HEK293 (cell line): ENCODE data around the gene SLC16A11.

ENCODE experiments used
- CTCF ChIA-PET: fragments of 350-600 bp; formaldehyde crosslinking; extraction: SDS; loops from one replicate; lab custom pipeline; 2021; ENCODE audit warnings: antibody characterized with exemption; lab: Yijun Ruan, JAX
- POLR2A ChIA-PET: fragments of 300-600 bp; formaldehyde crosslinking; extraction: SDS; loops from one replicate; lab custom pipeline; 2020; ENCODE audit warnings: antibody characterized with exemption, inconsistent platforms; lab: Yijun Ruan, JAX
- H3K27ac ChIP-seq: fragments of 200-500 bp; sonication (Bioruptor generic); 2 replicates; pipeline ENCODE4 v1.5.1; 2014; ENCODE audit warnings: low read depth, low read length, control low read depth, inconsistent platforms; ENCODE audit errors: extremely low read depth
- H3K36me3 ChIP-seq, 2 experiments: fragments of 200-500 bp in 1 of 2; sonication (Bioruptor generic) in 1 of 2; 1 replicate in 1 of 2; 2 replicates in 1 of 2; pipeline ENCODE4 v1.5.1; 2014 to 2017; ENCODE audit warnings: inconsistent platforms in 2 of 2, low read length in 2 of 2; ENCODE audit not compliant: control insufficient read depth in 2 of 2, insufficient read depth in 1 of 2
- H3K4me1 ChIP-seq: fragments of 200-500 bp; sonication (Bioruptor generic); 2 replicates; pipeline ENCODE4 v1.5.1; 2014; ENCODE audit warnings: mild to moderate bottlenecking, low read length, inconsistent platforms; ENCODE audit not compliant: control insufficient read depth, insufficient read depth
- H3K4me3 ChIP-seq: 2 replicates; pipeline ENCODE4 v1.5.1; 2011; ENCODE audit warnings: low read depth, mild to moderate bottlenecking, control low read depth, low read length, moderate library complexity
- H3K9me3 ChIP-seq: fragments of 200-500 bp; sonication (Bioruptor generic); 2 replicates; pipeline ENCODE4 v1.5.1; 2014; ENCODE audit warnings: low read depth, low read length, inconsistent platforms; ENCODE audit not compliant: control insufficient read depth, insufficient read depth
- BCL11B ChIP-seq: fragments of 450-650 bp; formaldehyde crosslinking; IDR thresholded peaks from 2 replicates; pipeline ENCODE4 v1.5.1; 2016; ENCODE audit warnings: low read depth, missing biosample characterization, missing genetic modification characterization
- CTCF ChIP-seq: fragments of 450-650 bp; formaldehyde crosslinking; IDR thresholded peaks from 2 replicates; pipeline ENCODE4 v1.5.1; 2016; ENCODE audit warnings: missing biosample characterization, missing genetic modification characterization
- EGR2 ChIP-seq: fragments of 450-650 bp; formaldehyde crosslinking; IDR thresholded peaks from 2 replicates; pipeline ENCODE4 v1.5.1; 2016; ENCODE audit warnings: low read depth, missing biosample characterization, missing genetic modification characterization
- FEZF1 ChIP-seq: fragments of 450-650 bp; formaldehyde crosslinking; IDR thresholded peaks from 2 replicates; pipeline ENCODE4 v1.5.1; 2016; ENCODE audit warnings: missing biosample characterization, missing genetic modification characterization
- GFI1B ChIP-seq: fragments of 450-650 bp; formaldehyde crosslinking; IDR thresholded peaks from 2 replicates; pipeline ENCODE4 v1.5.1; 2016; ENCODE audit warnings: missing biosample characterization, missing genetic modification characterization
- GLIS1 ChIP-seq: fragments of 450-650 bp; formaldehyde crosslinking; IDR thresholded peaks from 2 replicates; pipeline ENCODE4 v1.5.1; 2016; ENCODE audit warnings: missing biosample characterization, missing genetic modification characterization
- GLIS2 ChIP-seq: fragments of 450-650 bp; formaldehyde crosslinking; IDR thresholded peaks from 2 replicates; pipeline ENCODE4 v1.5.1; 2016; ENCODE audit warnings: missing biosample characterization, missing genetic modification characterization
- IKZF3 ChIP-seq: fragments of 450-650 bp; IDR thresholded peaks from 2 replicates; pipeline ENCODE4 v1.5.0; 2018; ENCODE audit warnings: missing biosample characterization, mild to moderate bottlenecking, missing genetic modification characterization, moderate library complexity
- KLF16 ChIP-seq: fragments of 450-650 bp; formaldehyde crosslinking; IDR thresholded peaks from 2 replicates; pipeline ENCODE4 v1.5.1; 2017; ENCODE audit warnings: missing biosample characterization, missing genetic modification characterization
- OVOL3 ChIP-seq: fragments of 450-650 bp; formaldehyde crosslinking; IDR thresholded peaks from 2 replicates; pipeline ENCODE4 v1.5.1; 2016; ENCODE audit warnings: missing biosample characterization, missing genetic modification characterization
- SCRT1 ChIP-seq: fragments of 450-650 bp; formaldehyde crosslinking; IDR thresholded peaks from 2 replicates; pipeline ENCODE4 v1.5.1; 2016; ENCODE audit warnings: missing biosample characterization, missing genetic modification characterization, borderline replicate concordance
- ZFHX2 ChIP-seq: fragments of 450-650 bp; formaldehyde crosslinking; conservative IDR thresholded peaks from 2 replicates; pipeline ENCODE4 v1.5.1; 2016; ENCODE audit warnings: missing biosample characterization, missing genetic modification characterization
- ZFP3 ChIP-seq: fragments of 450-650 bp; formaldehyde crosslinking; IDR thresholded peaks from 2 replicates; pipeline ENCODE4 v1.5.1; 2016; ENCODE audit warnings: low read depth, missing biosample characterization, missing genetic modification characterization
- ZIC2 ChIP-seq: fragments of 450-650 bp; formaldehyde crosslinking; IDR thresholded peaks from 2 replicates; pipeline ENCODE4 v1.5.1; 2016; ENCODE audit warnings: missing biosample characterization, missing genetic modification characterization
- ZNF280C ChIP-seq: fragments of 450-650 bp; formaldehyde crosslinking; IDR thresholded peaks from 2 replicates; pipeline ENCODE4 v1.5.1; 2016; ENCODE audit warnings: missing biosample characterization, missing genetic modification characterization
- ZNF404 ChIP-seq: fragments of 450-650 bp; formaldehyde crosslinking; IDR thresholded peaks from 2 replicates; pipeline ENCODE4 v1.5.1; 2017; ENCODE audit warnings: missing biosample characterization, missing genetic modification characterization
- ZNF768 ChIP-seq: fragments of 450-650 bp; formaldehyde crosslinking; IDR thresholded peaks from 2 replicates; pipeline ENCODE4 v1.5.1; 2018; ENCODE audit warnings: missing biosample characterization, mild to moderate bottlenecking, missing genetic modification characterization
- ZNF830 ChIP-seq: fragments of 450-650 bp; IDR thresholded peaks from 2 replicates; pipeline ENCODE4 v1.5.0; 2018; ENCODE audit warnings: missing biosample characterization, missing genetic modification characterization, low read depth, mild to moderate bottlenecking, moderate library complexity
- ZSCAN16 ChIP-seq: fragments of 450-650 bp; formaldehyde crosslinking; IDR thresholded peaks from 2 replicates; pipeline ENCODE4 v1.5.1; 2016; ENCODE audit warnings: missing biosample characterization, missing genetic modification characterization
- ZSCAN30 ChIP-seq: fragments of 450-650 bp; IDR thresholded peaks from 2 replicates; pipeline ENCODE4 v1.5.1; 2018; ENCODE audit warnings: missing biosample characterization, mild to moderate bottlenecking, missing genetic modification characterization, moderate library complexity
- ZXDB ChIP-seq: fragments of 450-650 bp; formaldehyde crosslinking; IDR thresholded peaks from 2 replicates; pipeline ENCODE4 v1.5.1; 2016; ENCODE audit warnings: missing biosample characterization, missing genetic modification characterization

SLC16A11 gene

GRCh38 chr17:7041607-7042500 lies 2.0 kb downstream of the SLC16A11 start:
- Histone ChIP-seq H3K4me1 (peaks cover 6% of the 10 kb centered on the region; the same call in 1 of the 2 replicates), H3K9me3 (no peaks in the 10 kb centered on the region), H3K36me3 (peaks cover 0 to 4% of the 10 kb centered on the region in 2 experiments; a peak in 1 of 3 replicates), H3K27ac (no peak overlapping the region), H3K4me3 (no peak overlapping the region)
- no peak for TF ChIP-seq ZSCAN30
- TF ChIP-seq GLIS1: peak; percentile 80
- peak; percentile 51 for TF ChIP-seq ZIC2 (tag by site-specific recombination)
- TF ChIP-seq ZSCAN16: no peak
- TF ChIP-seq EGR2 (tag by site-specific recombination): peak; percentile 32; the same call in 1 of the 2 replicates
- peak; percentile 72 for TF ChIP-seq ZFHX2 (tag by site-specific recombination)
- peak; percentile 52; the same call in 1 of the 2 replicates for TF ChIP-seq GLIS2 (tag by site-specific recombination)
- CTCF ChIA-PET: interaction anchor here (0.5 to 2.8 kb wide), 5 partner anchors 10 to 333 kb away, joined by 3 to 12 read pairs (median 4); no protein-coding TSS in a partner anchor
- POLR2A ChIA-PET: interaction anchor here (0.7 kb wide), 1 partner anchor 125 kb away, joined by 6 read pairs; no protein-coding TSS in a partner anchor

GRCh38 chr17:7039832-7040231 lies 4.1 kb downstream of the SLC16A11 start:
- ChIA-PET CTCF (interaction anchor here (0.7 to 2.8 kb wide), 4 partner anchors 12 to 647 kb away, joined by 3 to 12 read pairs (median 8); partner anchors contain the start of gene TP53), POLR2A (no interaction called here)
- H3K36me3 ChIP-seq: peaks cover 0 to 4% of the 10 kb centered on the region in 2 experiments; a peak in 1 of 3 replicates
- no peak overlapping the region for H3K4me3 ChIP-seq
- H3K27ac ChIP-seq: no peak overlapping the region
- no peaks in the 10 kb centered on the region for H3K9me3 ChIP-seq
- TF ChIP-seq ZNF830 (no peak), ZNF768 (tag by site-specific recombination) (no peak), ZNF280C (tag by site-specific recombination) (no peak), CTCF (tag by site-specific recombination) (no peak), KLF16 (tag by site-specific recombination) (no peak), OVOL3 (tag by site-specific recombination) (no peak), SCRT1 (tag by site-specific recombination) (no peak), ZFP3 (tag by site-specific recombination) (no peak), IKZF3 (tag by site-specific recombination) (no peak), ZNF404 (tag by site-specific recombination) (no peak), FEZF1 (no peak), BCL11B (tag by site-specific recombination) (no peak), ZXDB (tag by site-specific recombination) (no peak), GFI1B (tag by site-specific recombination) (no peak)
- peaks cover 1% of the 10 kb centered on the region; the same call in 1 of the 2 replicates for H3K4me1 ChIP-seq
